HCT116 (cell line): ENCODE results near the gene SH3GLB2. TPM values are rescaled to one million over a fixed set of nuclear protein-coding genes. Genes with fewer than 3 reads are reported as not detected.

Experiments used
- ATAC-seq: fragments of 200-7000 bp; cut with Tn5 transposase; 2 replicates; pipeline ENCODE4 v1.9.1; 2020; ENCODE audit warnings: mild to moderate bottlenecking, moderate library complexity
- BruUV-seq: library from RNA; stranded (reverse); fragments of 400-500 nt; replicated peaks from 2 replicates; lab custom pipeline; 2021; lab: Mats Ljungman, UMichigan
- CTCF ChIA-PET: fragments of 300-600 bp; sonication (Branson Sonifier 250); formaldehyde crosslinking; loops from one replicate; lab custom pipeline; 2021; ENCODE audit warnings: antibody characterized with exemption; lab: Charles Lee
- POLR2A ChIA-PET: fragments of 300-600, 350-600 bp; sonication (Branson Sonifier 250); formaldehyde crosslinking; loops from one replicate; lab custom pipeline; 2021; ENCODE audit warnings: antibody characterized with exemption; lab: Charles Lee
- RAD21 ChIA-PET, 2 experiments: fragments of 300-600 bp; sonication (Branson Sonifier 250); formaldehyde crosslinking; loops; one replicate each; lab custom pipeline; 2023; ENCODE audit warnings: low total read pairs in 2 of 2; ENCODE audit not compliant: uncharacterized antibody in 2 of 2, unreplicated experiment in 2 of 2, low non-redundant PET in 1 of 2; lab: Charles Lee
- DNase-seq: peaks from one replicate; pipeline ENCODE4 v3.0.0-alpha.2; 2010; ENCODE audit warnings: low read depth, low spot score
- H2AFZ ChIP-seq: fragments of 200-600 bp; shearing (Covaris generic), sonication (generic); 2 replicates; pipeline ENCODE4 v1.6.1; 2017; ENCODE audit warnings: low read depth, mixed run types, mixed read lengths, antibody characterized with exemption, low read length; ENCODE audit not compliant: poor library complexity, severe bottlenecking
- H3K27ac ChIP-seq: 2 replicates; pipeline ENCODE4 v1.5.1; 2012; ENCODE audit warnings: low read depth, low read length
- H3K27me3 ChIP-seq: fragments of 200-600 bp; sonication (generic); 2 replicates; pipeline ENCODE4 v1.6.1; 2016; ENCODE audit warnings: mixed run types, low read length, mixed read lengths; ENCODE audit not compliant: insufficient read depth
- H3K36me3 ChIP-seq, 2 experiments: fragments of 200-500 bp in 1 of 2; fragments of 200-600 bp in 1 of 2; sonication (Bioruptor generic) in 1 of 2; sonication (generic) in 1 of 2; 2 replicates each; pipeline versions ENCODE4 v1.5.1 to v1.6.1; 2014 to 2016; ENCODE audit warnings: low read length in 2 of 2, inconsistent platforms in 1 of 2, mixed read lengths in 1 of 2, mixed run types in 1 of 2; ENCODE audit not compliant: insufficient read depth in 2 of 2, control insufficient read depth in 1 of 2
- H3K4me1 ChIP-seq, 2 experiments: fragments of 200-600 bp in 1 of 2; sonication (generic) in 1 of 2; 2 replicates each; pipeline versions ENCODE4 v1.5.1 to v1.6.1; 2012 to 2017; ENCODE audit warnings: low read length in 2 of 2, inconsistent platforms in 1 of 2, mild to moderate bottlenecking in 1 of 2, mixed read lengths in 1 of 2, mixed run types in 1 of 2, moderate library complexity in 1 of 2; ENCODE audit not compliant: insufficient read depth in 2 of 2, control insufficient read depth in 1 of 2
- H3K4me2 ChIP-seq: fragments of 200-600 bp; sonication (generic); 2 replicates; pipeline ENCODE4 v1.6.1; 2017; ENCODE audit warnings: mixed run types, low read length, mixed read lengths
- H3K4me3 ChIP-seq, 2 experiments: fragments of 200-600 bp in 1 of 2; sonication (generic) in 1 of 2; replicated peaks in 1 of 2; 2 replicates each; pipeline ENCODE4 v1.5.1; 2011 to 2016; ENCODE audit warnings: low read length in 2 of 2, control low read depth in 1 of 2, low read depth in 1 of 2, mild to moderate bottlenecking in 1 of 2, mixed read lengths in 1 of 2, mixed run types in 1 of 2
- H3K79me2 ChIP-seq: fragments of 200-600 bp; sonication (generic); 2 replicates; pipeline ENCODE4 v1.6.1; 2017; ENCODE audit warnings: mild to moderate bottlenecking, mixed run types, low read length, moderate library complexity, mixed read lengths; ENCODE audit not compliant: insufficient read depth
- H3K9ac ChIP-seq: fragments of 200-600 bp; sonication (generic); 2 replicates; pipeline ENCODE4 v1.6.1; 2016; ENCODE audit warnings: low read length, mixed read lengths
- H3K9me2 ChIP-seq: fragments of 200-600 bp; sonication (generic), shearing (Covaris generic); 2 replicates; pipeline ENCODE4 v1.6.1; 2017; ENCODE audit warnings: mixed run types, mild to moderate bottlenecking, moderate library complexity; ENCODE audit not compliant: insufficient read depth
- H3K9me3 ChIP-seq, 2 experiments: fragments of 200-500 bp in 1 of 2; fragments of 200-600 bp in 1 of 2; sonication (Bioruptor generic) in 1 of 2; sonication (generic) in 1 of 2; 2 replicates each; pipeline ENCODE4 v1.6.1; 2014 to 2017; ENCODE audit warnings: low read length in 2 of 2, mixed read lengths in 2 of 2, inconsistent platforms in 1 of 2, low read depth in 1 of 2, mild to moderate bottlenecking in 1 of 2, mixed run types in 1 of 2, moderate library complexity in 1 of 2; ENCODE audit not compliant: control insufficient read depth in 1 of 2, insufficient read depth in 1 of 2
- H4K20me1 ChIP-seq: fragments of 200-600 bp; sonication (generic), shearing (Covaris generic); 2 replicates; pipeline ENCODE4 v1.6.1; 2017; ENCODE audit warnings: mixed run types, mild to moderate bottlenecking, moderate library complexity; ENCODE audit not compliant: insufficient read depth
- EGR1 ChIP-seq: IDR thresholded peaks from 2 replicates; pipeline ENCODE4 v1.6.1; 2012; ENCODE audit warnings: low read depth
- ELF1 ChIP-seq: IDR thresholded peaks from 2 replicates; pipeline ENCODE4 v1.6.1; 2012; ENCODE audit warnings: low read depth, borderline replicate concordance
- EZH2 ChIP-seq: fragments of 200-600 bp; sonication (generic); IDR thresholded peaks from 2 replicates; pipeline ENCODE4 v1.6.1; 2017; ENCODE audit warnings: antibody characterized with exemption, mixed run types
- EZH2phosphoT487 ChIP-seq: fragments of 200-600 bp; IDR thresholded peaks from 2 replicates; pipeline ENCODE4 v1.6.1; 2018; ENCODE audit warnings: antibody characterized with exemption, borderline replicate concordance
- JUND ChIP-seq: IDR thresholded peaks from 2 replicates; pipeline ENCODE4 v1.6.1; 2012
- POLR2AphosphoS5 ChIP-seq: IDR thresholded peaks from 2 replicates; pipeline ENCODE4 v1.6.1; 2011; ENCODE audit warnings: mild to moderate bottlenecking, low read depth, low read length, moderate library complexity
- RAD21 ChIP-seq: IDR thresholded peaks from 2 replicates; pipeline ENCODE4 v1.6.1; 2012; ENCODE audit warnings: low read depth, mild to moderate bottlenecking
- SIN3A ChIP-seq: IDR thresholded peaks from 2 replicates; pipeline ENCODE4 v1.6.1; 2012; ENCODE audit warnings: low read depth
- SP1 ChIP-seq: IDR thresholded peaks from 2 replicates; pipeline ENCODE4 v1.6.1; 2012; ENCODE audit warnings: low read depth
- SRF ChIP-seq: IDR thresholded peaks from 2 replicates; pipeline ENCODE4 v1.6.1; 2012; ENCODE audit warnings: low read depth
- TCF7L2 ChIP-seq: IDR thresholded peaks from 2 replicates; pipeline ENCODE4 v1.7.0; 2011; ENCODE audit warnings: borderline replicate concordance, inconsistent platforms; ENCODE audit not compliant: insufficient read depth, insufficient read length; ENCODE audit errors: extremely low read depth
- YY1 ChIP-seq: IDR thresholded peaks from 2 replicates; pipeline ENCODE4 v1.6.1; 2011; ENCODE audit warnings: low read length, low read depth, moderate library complexity, mild to moderate bottlenecking; ENCODE audit not compliant: insufficient replicate concordance; ENCODE audit errors: extremely low read depth
- intact Hi-C: fragments of 100-400 bp; cut with micrococcal nuclease; formaldehyde crosslinking; loops from 2 replicates; pipeline ENCODE4 v1.10.0; 2022
- total RNA-seq: library from RNA; stranded (reverse); gene quantifications from one replicate; pipeline ENCODE4 v1.2.1, GENCODE V29; 2021; ENCODE audit not compliant: unreplicated experiment
- TF ChIP-seq, protein P1 (sequence below): IDR thresholded peaks from 2 replicates; pipeline ENCODE4 v1.6.1; 2012; ENCODE audit warnings: low read depth
- TF ChIP-seq, protein P2 (sequence below): IDR thresholded peaks from 2 replicates; pipeline ENCODE4 v1.6.1; 2011; ENCODE audit warnings: mild to moderate bottlenecking, low read length, moderate library complexity; ENCODE audit not compliant: insufficient replicate concordance; ENCODE audit errors: extremely low read depth

SH3GLB2 gene
- total RNA-seq, 1 experiment from 2014 or later = 87.9 TPM

DNA sequence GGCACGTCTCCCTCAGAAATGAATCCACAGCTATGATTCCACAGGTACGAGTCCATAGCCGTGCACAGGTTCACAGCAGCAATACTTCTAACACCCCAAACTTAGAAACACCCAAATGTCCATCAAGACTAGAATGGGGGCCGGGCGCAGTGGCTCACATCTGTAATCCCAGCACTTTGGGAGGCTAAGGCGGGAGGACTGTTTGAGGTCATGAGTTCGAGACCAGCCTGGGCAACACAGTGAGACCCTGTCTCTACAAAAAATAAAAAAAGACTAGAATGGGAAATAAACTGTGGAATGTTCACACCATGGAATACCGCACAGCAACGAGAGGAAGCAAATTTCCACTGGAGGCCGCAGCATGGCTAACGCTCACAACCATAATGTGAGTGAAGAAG, 48.5 kb upstream of the SH3GLB2 start:
- Histone ChIP-seq H3K4me2 (no peak overlapping the region), H3K27me3 (no peaks in the 10 kb centered on the region), H3K79me2 (peaks cover 3% of the 10 kb centered on the region), H3K9ac (no peak overlapping the region), H2AFZ (no peak overlapping the region), H4K20me1 (no peaks in the 10 kb centered on the region), H3K27ac (no peak overlapping the region), H3K4me1 (peaks cover 5 to 10% of the 10 kb centered on the region in 2 experiments), H3K9me2 (no peaks in the 10 kb centered on the region), H3K4me3 (no peak overlapping the region), H3K9me3 (no peaks in the 10 kb centered on the region), H3K36me3 (no peaks in the 10 kb centered on the region)
- intact Hi-C loops = no loop called here
- no peak for ATAC-seq
- TF ChIP-seq ELF1 (no peak), SIN3A (no peak), JUND (no peak), EZH2 (no peak), EZH2phosphoT487 (no peak), SRF (no peak), RAD21 (no peak), POLR2AphosphoS5 (no peak), EGR1 (no peak), TCF7L2 (no peak), YY1 (no peak), SP1 (no peak)
- ChIA-PET CTCF (no interaction called here), POLR2A (no interaction called here), RAD21 (no interaction called here)
- no TSS peak for BruUV-seq
- DNase-seq = no peak

DNA sequence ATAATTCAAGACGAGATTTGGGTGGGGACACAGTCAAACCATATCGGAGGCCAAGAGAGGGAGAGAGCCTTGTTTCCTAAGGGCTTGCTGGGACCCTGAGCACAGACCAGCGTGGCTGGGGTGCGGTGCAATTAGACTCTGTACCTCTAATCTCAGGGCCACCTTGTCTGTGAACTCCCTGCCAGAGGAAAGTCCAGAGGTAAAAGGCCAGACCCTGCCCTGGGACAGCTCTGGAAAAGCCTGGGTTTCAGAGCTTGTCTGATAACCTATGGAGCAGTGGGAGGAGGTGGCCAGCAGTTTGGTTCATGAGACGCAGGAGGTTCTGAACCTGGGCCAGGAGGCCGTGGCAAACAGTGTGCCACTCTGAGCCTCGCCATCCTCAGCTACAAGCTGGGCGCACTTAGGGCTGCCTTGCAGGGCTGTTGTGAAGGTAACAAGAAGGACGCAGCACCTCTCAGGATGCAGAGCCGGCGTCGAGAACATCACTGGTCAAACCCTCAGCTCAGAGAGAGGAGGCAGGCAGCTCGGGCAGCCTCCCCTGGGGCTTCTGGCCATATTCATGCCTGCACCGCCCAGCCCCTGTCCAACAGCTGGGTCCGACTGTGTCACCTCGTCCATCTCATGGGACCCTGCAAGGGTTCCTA, 48.0 kb upstream of the SH3GLB2 start:
- ChIA-PET CTCF (no interaction called here), RAD21 (no interaction called here), POLR2A (no interaction called here)
- BruUV-seq = no TSS peak
- ATAC-seq (no peak), DNase-seq (no peak)
- TF ChIP-seq, protein P1, sequence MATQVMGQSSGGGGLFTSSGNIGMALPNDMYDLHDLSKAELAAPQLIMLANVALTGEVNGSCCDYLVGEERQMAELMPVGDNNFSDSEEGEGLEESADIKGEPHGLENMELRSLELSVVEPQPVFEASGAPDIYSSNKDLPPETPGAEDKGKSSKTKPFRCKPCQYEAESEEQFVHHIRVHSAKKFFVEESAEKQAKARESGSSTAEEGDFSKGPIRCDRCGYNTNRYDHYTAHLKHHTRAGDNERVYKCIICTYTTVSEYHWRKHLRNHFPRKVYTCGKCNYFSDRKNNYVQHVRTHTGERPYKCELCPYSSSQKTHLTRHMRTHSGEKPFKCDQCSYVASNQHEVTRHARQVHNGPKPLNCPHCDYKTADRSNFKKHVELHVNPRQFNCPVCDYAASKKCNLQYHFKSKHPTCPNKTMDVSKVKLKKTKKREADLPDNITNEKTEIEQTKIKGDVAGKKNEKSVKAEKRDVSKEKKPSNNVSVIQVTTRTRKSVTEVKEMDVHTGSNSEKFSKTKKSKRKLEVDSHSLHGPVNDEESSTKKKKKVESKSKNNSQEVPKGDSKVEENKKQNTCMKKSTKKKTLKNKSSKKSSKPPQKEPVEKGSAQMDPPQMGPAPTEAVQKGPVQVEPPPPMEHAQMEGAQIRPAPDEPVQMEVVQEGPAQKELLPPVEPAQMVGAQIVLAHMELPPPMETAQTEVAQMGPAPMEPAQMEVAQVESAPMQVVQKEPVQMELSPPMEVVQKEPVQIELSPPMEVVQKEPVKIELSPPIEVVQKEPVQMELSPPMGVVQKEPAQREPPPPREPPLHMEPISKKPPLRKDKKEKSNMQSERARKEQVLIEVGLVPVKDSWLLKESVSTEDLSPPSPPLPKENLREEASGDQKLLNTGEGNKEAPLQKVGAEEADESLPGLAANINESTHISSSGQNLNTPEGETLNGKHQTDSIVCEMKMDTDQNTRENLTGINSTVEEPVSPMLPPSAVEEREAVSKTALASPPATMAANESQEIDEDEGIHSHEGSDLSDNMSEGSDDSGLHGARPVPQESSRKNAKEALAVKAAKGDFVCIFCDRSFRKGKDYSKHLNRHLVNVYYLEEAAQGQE = no peak
- TF ChIP-seq, protein P2, sequence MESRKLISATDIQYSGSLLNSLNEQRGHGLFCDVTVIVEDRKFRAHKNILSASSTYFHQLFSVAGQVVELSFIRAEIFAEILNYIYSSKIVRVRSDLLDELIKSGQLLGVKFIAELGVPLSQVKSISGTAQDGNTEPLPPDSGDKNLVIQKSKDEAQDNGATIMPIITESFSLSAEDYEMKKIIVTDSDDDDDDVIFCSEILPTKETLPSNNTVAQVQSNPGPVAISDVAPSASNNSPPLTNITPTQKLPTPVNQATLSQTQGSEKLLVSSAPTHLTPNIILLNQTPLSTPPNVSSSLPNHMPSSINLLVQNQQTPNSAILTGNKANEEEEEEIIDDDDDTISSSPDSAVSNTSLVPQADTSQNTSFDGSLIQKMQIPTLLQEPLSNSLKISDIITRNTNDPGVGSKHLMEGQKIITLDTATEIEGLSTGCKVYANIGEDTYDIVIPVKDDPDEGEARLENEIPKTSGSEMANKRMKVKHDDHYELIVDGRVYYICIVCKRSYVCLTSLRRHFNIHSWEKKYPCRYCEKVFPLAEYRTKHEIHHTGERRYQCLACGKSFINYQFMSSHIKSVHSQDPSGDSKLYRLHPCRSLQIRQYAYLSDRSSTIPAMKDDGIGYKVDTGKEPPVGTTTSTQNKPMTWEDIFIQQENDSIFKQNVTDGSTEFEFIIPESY = no peak
- Histone ChIP-seq H3K4me3 (no peak overlapping the region), H2AFZ (no peak overlapping the region), H3K9me3 (no peaks in the 10 kb centered on the region), H3K4me1 (peaks cover 5 to 9% of the 10 kb centered on the region in 2 experiments), H3K9me2 (no peaks in the 10 kb centered on the region), H3K79me2 (no peaks in the 10 kb centered on the region), H3K27me3 (no peaks in the 10 kb centered on the region), H4K20me1 (no peaks in the 10 kb centered on the region), H3K4me2 (no peak overlapping the region), H3K9ac (no peak overlapping the region), H3K36me3 (no peaks in the 10 kb centered on the region), H3K27ac (no peak overlapping the region)
- intact Hi-C loops = no loop called here
